ENCODE results near the gene EXOC6B.

DNA sequence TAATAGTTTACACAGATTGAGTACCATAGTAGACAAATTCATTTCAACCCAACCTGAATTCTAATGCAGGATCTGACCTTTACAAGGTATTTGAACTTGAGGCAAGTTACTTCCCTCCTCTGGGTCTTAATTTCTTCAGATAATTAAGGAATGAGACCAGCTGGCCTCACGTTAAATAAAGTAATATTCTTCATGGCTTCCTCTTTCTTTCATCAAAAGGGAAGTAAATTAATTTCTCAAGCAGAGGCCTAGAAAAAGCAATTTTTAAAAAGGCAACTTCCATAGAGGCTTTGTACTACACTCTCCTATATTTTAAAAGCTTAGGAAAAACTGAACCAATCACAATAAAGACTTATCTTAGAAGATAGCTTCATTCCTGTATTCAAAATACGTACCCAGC is 109.2 kb downstream of the EXOC6B start:
- TF ChIP-seq EZH2 (IDR thresholded peaks at IDR 0.05) = no peak
- no peak for TF ChIP-seq POLR2AphosphoS5 (IDR thresholded peaks at IDR 0.05; ENCODE audit: borderline replicate concordance, low read depth, low read length)

Measured in SK-N-MC (cell line).